Stimulated activated CD4-positive, alpha-beta T cell treated with anti-CD3 and anti-CD28 coated beads, Interleukin-4, amount 100 ng/mL, for 48 hours (primary cell): Measurements from ENCODE around the gene ACRBP.

Experiments used
- DNase-seq, 2 donors: peaks; one replicate each; pipeline ENCODE4 v3.0.0-alpha.2; 2020; ENCODE audit warnings: low read depth in 2 of 2

Gene ACRBP

DNA sequence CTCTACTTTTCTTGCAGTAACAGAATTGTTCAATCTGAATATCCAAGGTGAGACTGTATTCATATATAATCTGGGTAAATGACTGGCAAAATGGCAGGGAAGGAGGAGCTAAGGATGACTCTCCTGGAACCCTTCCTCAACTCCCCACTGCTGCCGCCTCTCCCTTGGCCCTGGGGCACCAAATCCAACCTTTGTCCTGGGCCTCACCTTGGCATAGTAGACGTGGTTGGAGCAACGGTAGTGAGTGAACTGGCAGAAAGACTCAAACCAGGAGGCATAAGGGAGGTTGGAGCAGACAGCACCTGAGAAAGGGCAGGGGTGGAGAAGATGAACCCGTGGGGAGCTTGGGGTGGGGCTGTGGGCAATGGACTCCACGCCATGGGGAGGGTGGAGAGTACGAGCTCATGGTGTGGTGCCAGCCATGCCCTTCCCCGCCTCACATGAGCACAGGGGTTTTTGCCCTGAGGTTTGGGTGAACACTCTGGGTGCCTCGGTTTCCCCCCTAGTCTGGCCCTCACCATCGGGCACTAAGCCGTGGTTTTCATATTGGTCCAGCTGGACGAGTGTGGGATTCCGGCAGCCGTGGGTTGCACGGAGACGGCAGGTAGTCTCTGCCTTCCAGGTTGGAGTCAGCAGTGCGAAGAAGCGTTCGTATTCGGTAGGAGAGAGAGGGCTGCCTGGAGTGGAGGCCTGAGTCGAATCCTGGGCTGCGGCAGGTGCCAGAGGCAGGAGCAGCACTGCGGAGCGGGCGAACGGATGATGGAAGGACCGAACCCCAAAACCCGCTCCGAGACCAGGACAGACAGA is 753 bp downstream of the ACRBP start:
- DNase-seq: no peak

DNA sequence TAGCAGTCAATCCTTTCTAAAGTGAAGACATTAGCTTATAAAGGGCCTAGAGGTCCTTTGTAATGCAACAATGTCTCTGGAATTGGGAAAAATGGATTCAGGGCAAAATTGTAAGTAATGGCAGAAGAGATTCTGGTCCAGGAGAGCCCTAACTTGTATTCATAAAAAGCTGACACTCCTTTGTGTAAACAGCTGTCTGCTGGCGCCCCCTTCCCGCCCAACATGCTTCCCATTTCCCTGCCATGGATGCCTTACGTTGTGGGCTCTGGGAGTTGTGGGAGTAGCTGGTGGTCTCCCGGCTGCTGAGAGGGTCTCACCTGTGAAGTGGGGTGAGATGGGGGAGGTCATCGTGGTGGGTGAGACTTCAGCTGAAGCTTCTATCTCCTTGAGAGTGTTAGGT is 2.3 kb downstream of the ACRBP start:
- no peak for DNase-seq

DNA sequence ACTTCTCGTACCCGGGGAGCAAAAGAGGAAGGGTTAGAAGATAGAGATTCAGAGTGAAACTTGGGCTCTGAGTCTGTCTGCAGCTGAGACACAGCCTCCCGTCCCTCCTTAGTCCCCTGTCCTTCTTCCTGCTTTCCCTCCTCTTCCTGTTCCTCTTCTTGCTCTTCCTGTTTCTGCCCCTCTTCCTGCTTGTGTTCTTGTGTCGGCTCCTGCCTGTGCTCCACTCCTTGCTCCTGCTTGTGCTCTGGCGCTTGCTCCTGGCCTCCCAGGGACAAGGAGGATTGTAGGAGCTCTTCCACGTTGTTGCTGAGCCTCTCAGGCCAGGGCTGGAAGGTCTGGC is 3.0 kb downstream of the ACRBP start:
- DNase-seq: no peak

DNA sequence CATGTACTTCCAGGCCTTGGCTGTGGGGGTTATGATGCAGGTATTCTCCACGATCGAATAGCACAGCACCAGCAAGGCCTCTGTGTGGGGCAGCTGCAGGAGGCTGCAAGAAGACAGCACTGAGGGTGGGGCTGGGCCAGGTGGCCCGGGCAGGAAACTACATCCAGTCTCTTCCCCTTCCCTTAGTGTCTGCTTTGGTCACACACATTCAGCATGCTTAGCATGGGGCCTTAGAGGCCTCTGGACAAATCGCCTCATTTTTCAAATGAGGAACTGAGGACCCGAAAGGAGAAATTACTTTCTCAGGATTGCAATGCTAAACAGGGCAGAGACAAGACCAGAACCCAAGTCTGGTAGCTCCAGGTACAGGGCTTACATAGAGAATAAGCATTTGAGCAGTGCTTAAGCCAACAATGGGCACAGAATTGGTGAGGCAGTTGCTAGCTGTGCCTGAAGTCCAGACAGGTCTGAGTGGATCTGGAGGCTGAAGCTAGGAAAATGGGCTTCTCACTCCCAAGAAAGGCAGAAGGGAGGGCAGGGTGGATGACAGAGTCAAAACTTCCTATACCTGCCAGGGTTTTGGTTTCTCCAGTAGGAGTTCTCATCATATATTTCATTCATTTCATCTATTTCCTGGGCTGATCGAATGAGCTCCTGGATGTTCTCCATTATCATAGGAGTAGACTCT is 3.5 kb downstream of the ACRBP start:
- DNase-seq: no peak

DNA sequence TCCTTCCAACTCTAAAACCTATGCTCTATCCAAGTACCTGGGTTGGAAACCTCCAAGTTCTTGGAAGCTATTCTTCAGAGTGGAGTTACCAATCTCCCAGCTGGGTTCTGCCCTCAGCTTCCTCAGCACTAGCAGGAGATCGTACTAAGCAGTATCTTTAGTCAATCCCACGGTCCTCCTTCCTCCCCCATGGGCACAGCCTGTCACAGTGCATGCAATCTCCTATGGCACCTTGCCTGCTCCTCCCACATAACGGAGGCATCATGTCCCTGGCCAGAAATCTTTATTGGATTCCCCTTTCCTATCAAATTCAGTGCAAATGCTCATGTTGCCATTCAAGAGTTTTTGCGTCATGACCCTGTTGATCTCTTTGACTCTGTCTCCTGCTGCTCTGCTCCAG is 6.1 kb downstream of the ACRBP start:
- DNase-seq: no peak

DNA sequence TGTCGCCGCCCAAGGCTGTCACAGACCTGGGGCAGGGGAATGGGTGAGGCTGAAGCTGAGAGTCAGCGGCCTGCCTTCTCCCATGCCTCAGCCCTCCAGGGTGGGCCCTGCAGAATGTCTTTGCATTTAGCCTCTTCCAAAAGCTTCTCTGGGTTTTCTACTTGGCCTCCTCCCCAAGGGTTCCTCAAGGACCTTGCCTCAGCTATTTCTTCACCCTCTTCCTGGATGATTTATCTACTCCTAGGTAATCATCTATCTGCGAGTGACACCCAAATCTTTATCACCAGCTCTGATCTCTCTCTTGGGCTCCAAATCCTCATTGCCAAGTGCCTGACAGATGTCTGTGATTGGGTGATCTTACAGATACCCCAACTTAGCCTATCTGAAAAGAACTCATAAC is 6.7 kb downstream of the ACRBP start:
- DNase-seq: no peak

DNA sequence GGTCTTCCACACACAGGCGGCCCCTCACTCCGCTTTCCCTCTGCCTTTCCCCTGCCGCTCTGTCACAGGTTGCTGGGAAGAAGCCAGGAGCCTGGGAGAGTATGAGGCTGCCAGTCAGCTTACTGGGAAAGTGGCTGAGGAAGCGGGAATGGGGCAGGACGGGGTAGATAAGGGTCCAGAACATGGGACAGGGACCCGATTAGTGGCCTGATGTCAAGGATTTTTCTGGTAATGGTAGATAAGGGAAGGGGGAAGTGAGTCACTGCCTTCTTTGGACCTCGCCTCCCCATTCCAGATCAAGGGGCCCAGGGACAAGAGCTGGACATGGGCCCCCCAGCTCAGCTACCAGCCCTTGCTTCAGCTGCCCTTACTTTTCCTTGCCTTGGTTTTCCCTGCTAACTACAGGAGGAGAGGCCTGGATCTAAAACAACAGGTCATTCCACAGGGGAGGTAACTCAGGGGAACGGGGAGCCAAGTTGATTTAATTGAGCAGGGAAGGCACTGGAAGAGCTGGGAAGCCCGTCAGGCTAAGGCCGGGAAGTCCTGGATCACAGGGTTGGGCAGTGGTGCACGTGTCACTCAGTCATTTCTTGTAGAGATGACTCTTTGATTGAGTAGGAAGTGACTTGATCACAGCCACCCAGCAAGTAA is 8.0 kb downstream of the ACRBP start:
- DNase-seq: no peak

DNA sequence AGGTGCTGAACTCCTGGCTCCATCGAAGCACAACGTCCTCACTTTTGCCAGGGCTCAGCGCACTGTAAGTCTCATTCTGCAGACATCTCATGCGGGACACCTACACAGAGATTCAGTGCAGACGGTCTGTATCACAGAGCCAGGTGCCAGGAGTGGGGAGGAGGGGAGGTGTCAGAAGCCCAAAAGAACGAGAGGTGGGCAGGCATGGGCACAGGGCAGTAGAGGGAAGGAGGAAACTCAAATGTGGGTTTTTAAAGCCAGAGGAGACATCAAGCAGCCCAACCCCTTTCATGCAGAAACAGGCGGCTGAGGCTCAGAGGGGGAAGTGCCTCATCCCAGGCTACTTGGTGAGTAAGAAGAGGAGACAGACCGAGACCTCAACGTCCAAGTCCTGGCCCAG is 8.9 kb downstream of the ACRBP start:
- DNase-seq: no peak

DNA sequence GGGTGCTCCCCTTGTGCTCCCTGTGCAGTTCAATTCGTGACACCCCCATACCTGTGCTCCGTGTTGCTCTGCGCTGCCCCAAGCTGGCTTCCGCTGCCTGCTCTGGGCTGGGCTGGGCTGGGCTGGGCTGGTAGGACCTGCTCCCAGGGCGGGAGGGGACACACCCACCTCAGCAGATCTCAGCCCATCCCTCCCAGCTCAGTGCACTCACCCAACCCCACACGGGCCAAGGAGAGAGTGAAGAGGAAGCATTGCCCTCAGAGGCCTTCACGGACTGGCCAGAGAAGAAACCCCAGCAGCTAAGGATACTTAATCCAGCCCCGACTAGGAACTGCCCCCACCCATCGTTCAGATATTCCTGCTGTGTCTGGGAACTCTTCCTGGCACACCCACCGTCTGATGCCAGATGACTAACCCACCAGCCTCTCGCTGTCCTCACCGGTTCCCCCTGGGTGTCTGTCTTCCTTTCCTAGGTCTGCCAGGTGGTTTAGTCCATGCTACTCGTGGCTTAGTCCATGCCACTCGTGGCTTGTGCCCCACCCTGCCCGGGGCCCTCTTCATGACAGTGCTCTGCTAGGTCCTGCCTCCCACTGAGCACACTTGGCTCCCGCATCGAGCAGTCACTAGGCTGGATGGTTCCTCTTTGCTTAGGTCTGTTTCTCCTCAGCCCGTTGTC is 11.2 kb downstream of the ACRBP start, which contains the start of gene LPAR5:
Gene LPAR5 (minus strand): TSS at position 104 of the 676 bp plus-strand sequence. CDS start 14,711 bp downstream, outside the sequence.
- no peak for DNase-seq

DNA sequence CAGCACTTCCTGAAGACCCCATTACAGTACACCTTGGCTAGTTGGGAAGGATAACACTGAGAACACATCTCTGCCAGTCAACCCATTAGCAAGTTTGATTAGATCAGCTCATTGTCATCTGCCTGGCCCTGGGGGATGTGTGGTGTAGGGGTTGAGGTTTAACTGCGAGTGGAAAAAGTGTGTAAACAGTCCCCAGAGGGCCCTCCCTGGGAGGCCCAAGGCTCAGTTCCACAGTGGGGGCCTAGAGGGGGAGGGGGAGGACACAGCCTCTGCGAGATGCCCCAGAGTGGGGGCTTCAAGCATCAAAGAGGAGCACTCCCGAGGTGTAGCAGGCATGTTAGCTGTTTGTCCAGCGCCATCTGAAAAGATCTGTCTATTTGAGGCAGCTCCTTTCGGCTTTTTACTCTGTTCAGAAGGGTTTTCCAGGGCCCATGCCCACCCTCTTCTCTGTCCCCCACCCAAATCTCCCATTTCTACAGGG is 11.8 kb downstream of the ACRBP start:
- peak in 1 of 2 donors; percentile 29 for DNase-seq

DNA sequence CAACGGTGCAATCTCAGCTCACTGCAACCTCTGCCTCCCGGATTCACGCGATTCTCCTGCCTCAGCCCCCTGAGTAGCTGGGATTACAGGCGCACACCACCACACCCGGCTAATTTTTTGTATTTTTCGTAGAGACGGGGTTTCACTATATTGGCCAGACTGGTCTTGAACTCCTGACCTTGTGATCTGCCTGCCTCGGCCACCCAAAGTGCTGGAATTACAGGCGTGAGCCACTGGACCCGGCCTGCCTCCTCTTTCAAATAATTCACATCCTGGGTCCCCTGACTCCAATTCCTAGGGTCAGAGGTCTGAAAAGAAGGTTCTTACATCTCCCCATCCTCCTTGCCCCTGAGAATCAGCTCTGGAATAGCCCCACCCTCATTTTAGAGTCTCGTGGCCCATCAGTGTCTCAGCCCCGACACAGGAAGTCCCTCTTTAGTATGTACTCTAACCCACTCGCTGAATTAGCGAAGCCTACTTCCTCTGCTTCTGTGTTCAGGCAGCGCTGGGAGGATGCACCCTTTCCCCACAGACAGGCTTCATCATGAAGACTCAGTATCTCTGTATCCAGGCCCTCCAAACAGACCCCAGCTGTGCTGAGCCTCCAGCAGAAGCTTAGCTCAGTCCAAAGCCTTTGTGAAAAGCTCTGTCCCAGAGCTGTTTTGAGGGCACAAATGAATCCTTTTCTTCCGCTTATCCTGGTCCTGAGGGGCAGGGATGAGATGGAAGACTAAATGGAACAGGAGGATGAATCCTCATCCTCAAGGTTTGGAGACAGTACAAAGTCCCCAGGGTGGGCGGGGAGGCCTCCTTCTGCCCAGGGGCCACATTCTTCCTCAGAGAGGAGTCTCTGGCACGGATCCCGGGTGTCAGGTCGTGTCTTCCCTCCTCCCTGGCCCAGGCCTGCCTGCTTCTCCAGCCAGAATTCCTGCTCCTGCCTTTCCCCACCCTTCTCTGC is 14.9 kb downstream of the ACRBP start:
- no peak for DNase-seq

DNA sequence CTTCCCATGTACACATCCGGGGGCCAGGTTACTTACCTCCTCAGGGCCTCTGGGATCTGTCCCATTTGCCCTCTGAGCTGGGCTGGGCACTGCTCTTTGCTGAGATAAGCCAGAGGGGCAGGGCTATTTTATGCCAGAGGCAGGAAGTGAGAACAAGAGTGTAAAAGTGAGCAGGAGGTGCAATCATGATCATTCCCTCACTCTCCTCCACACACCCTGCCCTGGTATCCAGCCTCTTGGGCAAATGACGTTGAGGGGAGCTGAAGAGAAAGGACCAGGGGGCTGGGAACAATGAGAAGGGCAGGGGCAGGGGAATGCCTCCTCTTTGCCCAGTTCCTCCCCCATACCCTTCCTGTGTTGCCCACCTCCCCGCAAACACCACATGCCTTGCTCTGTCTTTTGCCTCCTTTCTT is 15.7 kb downstream of the ACRBP start:
- DNase-seq: no peak

DNA sequence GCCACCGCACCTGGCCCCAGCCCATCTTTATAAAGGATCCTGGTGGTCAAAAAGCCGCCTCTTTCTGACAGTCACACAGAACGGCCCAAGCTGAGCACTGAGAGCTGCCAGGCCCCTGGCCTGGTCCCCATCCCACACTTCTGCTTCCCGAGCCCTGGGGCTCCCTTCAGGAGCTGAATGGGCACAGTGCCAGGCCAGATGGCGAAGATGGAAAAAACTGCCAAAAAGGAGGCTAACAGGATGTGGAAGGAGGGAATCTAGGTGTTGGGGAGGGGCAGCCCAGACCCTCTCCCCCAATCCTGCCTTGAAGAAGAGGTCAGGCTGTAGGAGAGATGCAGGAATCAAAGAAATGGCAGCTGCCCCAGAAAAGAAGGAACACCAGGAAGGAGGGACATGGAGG is 16.5 kb downstream of the ACRBP start:
- DNase-seq: no peak

DNA sequence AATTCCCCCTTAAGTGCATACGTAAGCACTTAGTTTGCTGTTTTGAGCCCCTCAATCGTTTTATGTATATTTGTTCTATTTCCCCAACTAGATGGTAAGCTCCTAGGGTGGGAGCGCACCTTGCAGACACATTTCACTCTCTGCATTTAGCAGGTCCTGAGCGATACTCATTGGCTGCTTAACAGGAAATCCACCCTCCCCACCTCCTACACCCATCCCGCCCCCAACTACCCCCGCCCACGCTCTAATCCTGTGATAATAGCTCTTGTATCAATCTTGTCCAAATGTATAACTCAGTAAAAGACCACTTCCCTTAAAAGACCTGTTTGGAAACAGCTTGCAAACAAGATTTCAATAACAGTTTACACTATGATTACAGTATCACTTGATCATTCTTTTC is 19.6 kb downstream of the ACRBP start:
- DNase-seq: no peak

DNA sequence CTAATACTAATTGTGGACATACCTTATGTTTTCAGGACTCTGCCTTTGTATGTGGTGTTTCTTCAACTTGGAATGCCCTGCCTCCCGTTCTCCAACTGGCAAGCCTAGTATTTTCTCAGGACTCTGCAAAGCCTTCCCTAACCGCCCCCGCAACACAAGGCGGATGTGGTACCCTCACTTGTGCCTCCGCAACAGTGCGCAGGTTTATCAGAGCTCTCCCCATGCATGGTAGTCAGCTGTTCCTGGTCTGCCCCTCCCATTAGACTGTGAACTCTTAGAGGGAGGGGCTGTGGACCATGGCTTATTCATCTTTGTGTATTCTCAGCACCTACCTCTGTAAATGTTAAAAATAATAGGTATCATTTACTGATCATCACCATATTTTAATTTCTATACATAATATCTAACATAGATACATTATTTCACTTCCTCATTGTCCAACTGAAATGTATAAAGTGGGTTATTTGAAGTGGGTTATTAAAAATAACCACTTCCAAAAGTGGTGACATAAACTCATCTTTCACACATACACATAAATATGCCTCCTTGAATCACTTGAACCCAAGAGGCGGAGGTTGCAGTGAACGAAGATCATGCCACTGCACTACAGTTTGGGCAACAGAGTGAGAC is 20.5 kb downstream of the ACRBP start:
- DNase-seq: no peak

DNA sequence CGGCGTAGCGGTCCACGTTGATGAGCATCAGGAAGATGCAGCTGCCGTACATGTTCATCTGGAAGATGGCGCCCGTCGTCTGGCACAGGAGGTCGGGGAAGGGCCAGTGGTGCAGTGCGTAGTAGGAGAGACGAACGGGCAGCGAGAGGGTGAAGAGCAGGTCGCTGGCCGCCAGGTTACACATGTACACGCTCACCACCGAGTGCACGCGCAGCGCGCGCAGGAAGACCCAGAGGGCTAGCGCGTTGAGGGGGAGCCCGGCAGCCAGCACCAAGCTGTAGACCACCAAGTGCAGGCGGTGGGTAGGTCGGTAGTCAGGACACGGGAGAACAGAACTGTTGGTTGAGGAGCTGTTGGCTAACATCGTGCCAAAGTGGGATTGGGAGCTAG is 26.4 kb downstream of the ACRBP start:
- no peak for DNase-seq

DNA sequence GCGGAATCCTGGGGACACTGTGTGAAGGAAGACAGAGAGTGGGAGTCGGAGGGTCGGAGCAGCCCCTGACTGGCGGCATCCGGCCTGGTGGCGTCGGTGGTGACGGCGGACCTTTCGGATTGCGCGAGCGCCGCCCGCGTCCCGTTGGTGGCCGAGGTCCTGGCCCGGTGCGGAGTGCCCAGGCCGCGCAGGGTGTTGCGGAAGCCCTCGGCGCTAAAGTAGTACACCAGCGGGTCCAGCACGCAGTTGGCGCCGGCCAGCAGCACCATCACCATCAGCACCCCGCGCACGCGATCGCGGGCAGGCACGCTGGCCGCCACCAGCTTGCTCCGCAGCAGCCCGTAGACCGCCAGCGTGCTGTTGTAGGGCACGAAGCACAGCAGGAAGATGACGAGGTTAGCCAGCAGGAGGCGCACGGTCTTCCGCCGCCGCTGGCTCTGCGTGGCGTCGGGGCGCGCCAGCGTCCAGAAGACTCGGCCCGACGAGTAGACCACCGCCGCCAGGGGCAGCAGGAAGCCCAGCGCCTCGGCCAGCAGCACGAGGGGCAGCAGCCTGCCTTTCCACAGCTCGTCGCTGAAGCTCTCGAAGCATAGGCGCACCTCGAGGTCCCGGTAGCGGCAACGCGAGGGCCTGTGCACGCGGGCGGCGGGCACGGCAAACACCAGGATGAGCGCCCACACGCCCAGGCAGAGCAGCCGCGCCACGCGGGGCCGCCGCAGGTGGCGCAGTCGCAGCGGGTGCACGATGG is 26.9 kb downstream of the ACRBP start:
- peak in 1 of 2 donors; percentile 54 for DNase-seq

DNA sequence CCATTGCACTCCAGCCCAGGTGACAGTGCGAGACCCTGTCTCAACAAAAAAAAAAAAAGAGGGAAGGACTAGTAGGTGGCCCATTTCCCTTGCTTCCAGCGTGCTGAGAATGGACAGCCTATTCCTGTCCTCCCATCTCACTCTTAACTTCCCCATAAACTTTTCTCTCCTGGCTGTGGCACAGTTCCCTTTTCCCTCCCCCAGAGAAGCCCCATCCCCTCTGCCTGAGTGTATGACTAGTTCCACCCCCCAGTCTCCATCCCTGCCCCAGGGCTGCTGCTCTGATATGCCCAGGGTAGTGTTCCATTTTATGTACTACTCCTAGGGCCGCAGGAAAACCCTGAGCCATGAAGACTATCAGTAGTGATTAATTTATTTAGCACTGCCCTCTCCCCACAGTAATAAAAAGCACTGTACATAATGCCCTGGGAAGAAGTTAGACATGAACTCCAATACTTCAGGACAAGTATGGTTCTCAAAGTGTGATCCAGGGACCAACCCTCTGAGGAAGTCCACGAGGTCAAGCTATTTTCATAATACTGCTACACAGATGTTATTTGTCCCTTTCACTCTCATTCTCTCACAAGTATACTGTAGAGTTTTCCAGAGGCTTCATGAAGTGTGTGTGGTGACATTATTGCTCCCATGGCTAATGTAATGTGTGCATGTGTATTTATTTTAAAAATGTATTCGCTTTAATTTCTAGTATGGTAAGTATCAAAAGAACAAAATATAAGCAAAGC is 28.6 kb downstream of the ACRBP start:
- no peak for DNase-seq

DNA sequence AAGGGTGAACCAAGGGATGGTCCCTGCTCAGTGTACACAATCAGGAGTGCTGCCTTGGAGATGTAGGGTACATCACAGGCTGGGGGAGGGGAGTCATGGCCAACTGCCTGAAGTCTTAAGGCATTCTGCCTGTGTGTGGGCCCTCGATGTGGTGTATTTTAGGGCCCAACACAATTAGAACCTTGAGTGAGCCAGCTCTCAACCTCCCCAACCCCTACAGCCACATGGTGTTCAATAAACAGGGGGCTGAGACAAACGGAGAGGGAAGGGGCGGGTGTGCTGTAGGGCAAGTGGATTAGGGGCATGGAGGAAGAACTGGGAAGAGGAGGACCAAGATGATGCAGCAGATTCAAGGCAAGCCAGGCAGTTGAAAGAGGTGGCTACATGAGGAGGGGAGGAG is 31.4 kb downstream of the ACRBP start:
- no peak for DNase-seq
